Measurements from ENCODE around the gene GALNS. TPM values are rescaled to one million over a fixed set of nuclear protein-coding genes. Genes with fewer than 3 reads are reported as not detected.

GALNS gene
- total and polyA plus RNA-seq, 8 donors, result 5.7 to 26.1 (median 9.1) TPM

- H3K36me3 ChIP-seq, result no peaks in the 10 kb centered on the region
- no peaks in the 10 kb centered on the region for H3K27me3 ChIP-seq
- no peak overlapping the region for H3K27ac ChIP-seq
- no peak for FAIRE-seq
- 93 to 94% methylated on average over 22 of the region's 22 CpGs for WGBS, 2 donors
- H3K4me1 ChIP-seq, result no peaks in the 10 kb centered on the region
- no peaks in the 10 kb centered on the region for H3K9me3 ChIP-seq
- no peak for ATAC-seq
- no peak overlapping the region for H3K4me3 ChIP-seq
- TF ChIP-seq, protein P1, sequence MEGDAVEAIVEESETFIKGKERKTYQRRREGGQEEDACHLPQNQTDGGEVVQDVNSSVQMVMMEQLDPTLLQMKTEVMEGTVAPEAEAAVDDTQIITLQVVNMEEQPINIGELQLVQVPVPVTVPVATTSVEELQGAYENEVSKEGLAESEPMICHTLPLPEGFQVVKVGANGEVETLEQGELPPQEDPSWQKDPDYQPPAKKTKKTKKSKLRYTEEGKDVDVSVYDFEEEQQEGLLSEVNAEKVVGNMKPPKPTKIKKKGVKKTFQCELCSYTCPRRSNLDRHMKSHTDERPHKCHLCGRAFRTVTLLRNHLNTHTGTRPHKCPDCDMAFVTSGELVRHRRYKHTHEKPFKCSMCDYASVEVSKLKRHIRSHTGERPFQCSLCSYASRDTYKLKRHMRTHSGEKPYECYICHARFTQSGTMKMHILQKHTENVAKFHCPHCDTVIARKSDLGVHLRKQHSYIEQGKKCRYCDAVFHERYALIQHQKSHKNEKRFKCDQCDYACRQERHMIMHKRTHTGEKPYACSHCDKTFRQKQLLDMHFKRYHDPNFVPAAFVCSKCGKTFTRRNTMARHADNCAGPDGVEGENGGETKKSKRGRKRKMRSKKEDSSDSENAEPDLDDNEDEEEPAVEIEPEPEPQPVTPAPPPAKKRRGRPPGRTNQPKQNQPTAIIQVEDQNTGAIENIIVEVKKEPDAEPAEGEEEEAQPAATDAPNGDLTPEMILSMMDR (IDR thresholded peaks at IDR 0.05), result no peak
- intact Hi-C loops (cut with DNase I), result no loop called here
- no peak for DNase-seq
These were observed 19.0 kb upstream of the GALNS start for GRCh38 chr16:88875703-88876234.

GRCh38 chr16:88874938-88875599 lies 18.3 kb upstream of the GALNS start:
- FAIRE-seq, result no peak
- intact Hi-C loops (cut with DNase I), result no loop called here
- TF ChIP-seq, protein P1 (IDR thresholded peaks at IDR 0.05), result no peak

DNA sequence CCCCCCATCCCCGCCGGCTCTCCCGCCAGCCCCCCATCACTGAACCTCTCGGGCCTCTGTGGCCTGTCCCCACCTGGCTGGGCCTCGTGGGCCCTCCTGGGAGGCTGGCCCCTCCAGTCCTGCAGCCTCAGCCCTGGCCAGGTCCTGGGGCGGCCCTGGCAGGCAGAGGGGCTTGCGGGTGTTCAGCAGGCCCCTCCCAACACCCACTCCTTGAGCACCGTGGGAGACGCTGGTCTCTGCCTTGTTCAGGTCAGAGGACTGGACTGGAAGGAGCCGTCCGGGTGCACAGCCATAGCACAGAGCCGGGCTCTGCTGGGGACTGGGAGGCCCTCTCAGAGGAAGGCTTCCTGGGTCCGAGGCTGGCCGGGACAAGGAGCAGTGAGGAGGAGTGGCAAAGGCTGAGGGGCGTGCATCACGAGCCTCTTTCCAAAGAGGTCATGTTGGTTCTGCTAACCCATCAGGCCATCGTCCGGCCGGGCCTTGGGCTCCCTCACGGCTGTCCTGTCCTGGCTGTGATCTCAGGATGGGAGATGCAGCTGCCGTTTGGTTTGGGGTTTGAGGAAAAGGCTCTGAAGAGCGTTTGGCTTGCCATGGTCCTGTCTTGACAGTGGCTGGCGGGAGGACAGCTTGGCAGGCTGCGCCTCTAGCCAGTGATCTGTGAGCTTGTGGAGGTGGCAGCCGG lies 16.0 kb upstream of the GALNS start:
- Histone ChIP-seq H3K27me3 (no peaks in the 10 kb centered on the region), H3K27ac (no peak overlapping the region), H3K36me3 (no peaks in the 10 kb centered on the region), H3K4me3 (no peak overlapping the region), H3K9me3 (no peaks in the 10 kb centered on the region), H3K4me1 (no peaks in the 10 kb centered on the region)
- FAIRE-seq (no peak), ATAC-seq (peak in 1 of 4 donors; percentile 2), DNase-seq (no peak)
- intact Hi-C loops (cut with DNase I), result no loop called here
- 49 to 62% methylated on average over 25 of the region's 25 CpGs for WGBS, 2 donors
- TF ChIP-seq, protein P1 (IDR thresholded peaks at IDR 0.05), result no peak

More at GRCh38 chr16:88874938-88875599, 18.3 kb upstream of the GALNS start:
- Histone ChIP-seq H3K36me3 (no peaks in the 10 kb centered on the region), H3K27ac (no peak overlapping the region), H3K9me3 (no peaks in the 10 kb centered on the region), H3K4me1 (no peaks in the 10 kb centered on the region), H3K4me3 (no peak overlapping the region), H3K27me3 (no peaks in the 10 kb centered on the region)
- ATAC-seq (no peak), DNase-seq (no peak)
- 95% methylated on average over 34 of the region's 34 CpGs for WGBS, 2 donors

DNA sequence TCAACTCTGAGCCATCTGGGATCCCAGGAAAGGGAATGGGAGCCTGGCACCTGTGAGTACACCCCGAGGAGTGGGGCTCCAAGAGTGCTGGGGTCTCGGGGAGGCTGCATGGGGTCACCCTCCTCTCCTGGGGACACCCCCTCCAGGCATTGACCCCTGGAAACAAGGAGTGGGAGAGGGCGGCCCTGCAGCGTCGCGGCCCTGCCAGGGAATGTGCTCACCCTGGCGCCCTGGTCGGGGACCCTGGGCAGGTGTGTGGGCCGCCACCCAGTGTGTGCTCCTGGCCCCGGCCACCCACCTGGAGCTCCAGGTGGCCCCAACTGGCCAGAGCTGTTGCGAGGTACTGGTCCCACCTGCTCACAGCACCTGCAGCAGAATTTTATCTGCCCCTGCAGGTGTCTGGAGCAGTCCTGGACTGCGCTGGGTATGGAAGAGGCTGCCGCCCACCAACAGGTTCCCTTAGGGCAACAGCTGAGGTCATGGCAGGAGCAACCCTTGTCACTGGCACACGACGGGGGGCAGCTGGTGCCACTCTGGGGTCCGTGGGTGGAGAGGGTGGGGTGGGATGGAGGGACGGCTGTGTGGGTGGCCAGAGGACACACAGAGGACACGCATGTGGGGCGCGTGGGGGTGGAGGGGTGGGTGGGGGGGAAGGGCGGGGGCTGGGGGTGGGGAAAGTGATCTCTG lies 15.1 kb upstream of the GALNS start:
- Histone ChIP-seq H3K9me3 (no peaks in the 10 kb centered on the region), H3K4me1 (no peaks in the 10 kb centered on the region), H3K27me3 (no peaks in the 10 kb centered on the region), H3K27ac (no peak overlapping the region), H3K36me3 (no peaks in the 10 kb centered on the region), H3K4me3 (no peak overlapping the region)
- intact Hi-C loops (cut with DNase I), result no loop called here
- ATAC-seq, result peak in 3 of 4 donors; percentile 10 to 22 (median 20)
- TF ChIP-seq, protein P1 (IDR thresholded peaks at IDR 0.05), result no peak
- WGBS, 2 donors, result 49 to 62% methylated on average over 20 to 21 of the region's 21 CpGs
- no peak for FAIRE-seq
- no peak for DNase-seq

All from pancreas (tissue), 10 donors.